Smooth muscle cell of the brain vasculature (primary cell): ENCODE data around the gene KRTAP5-5.
"Not testable (repeated sequence)": the region's sequence is repeated elsewhere in the genome, so short reads cannot be mapped to it uniquely, and the experiment has no call there.

Experiments
- DNase-seq: peaks from one replicate; pipeline ENCODE4 v3.0.0-alpha.2; 2012; ENCODE audit warnings: low read depth, low spot score

KRTAP5-5 gene

GRCh38 chr11:1656061-1656441 is 26.5 kb downstream of the KRTAP5-5 start:
- DNase-seq = no peak

GRCh38 chr11:1656670-1657069 is 27.1 kb downstream of the KRTAP5-5 start:
- DNase-seq = no peak

GRCh38 chr11:1659506-1659905 is 29.9 kb downstream of the KRTAP5-5 start:
- no peak for DNase-seq

GRCh38 chr11:1660111-1660867 is 30.7 kb downstream of the KRTAP5-5 start:
- no peak for DNase-seq

GRCh38 chr11:1661454-1662269 is 32.1 kb downstream of the KRTAP5-5 start:
- DNase-seq = not testable (repeated sequence)

GRCh38 chr11:1662699-1663283 is 33.2 kb downstream of the KRTAP5-5 start:
- not testable (repeated sequence) for DNase-seq

- DNase-seq = no peak
These were observed 35.7 kb downstream of the KRTAP5-5 start for GRCh38 chr11:1665313-1665712.

GRCh38 chr11:1667121-1667850 is 37.7 kb downstream of the KRTAP5-5 start:
- no peak for DNase-seq

- no peak for DNase-seq
These were observed 38.3 kb downstream of the KRTAP5-5 start for GRCh38 chr11:1667906-1668305.

- DNase-seq = no peak
These were observed 39.4 kb downstream of the KRTAP5-5 start for GRCh38 chr11:1668911-1669473.

GRCh38 chr11:1669546-1670218 is 40.1 kb downstream of the KRTAP5-5 start:
- DNase-seq = no peak

- not testable (repeated sequence) for DNase-seq
These were observed 40.9 kb downstream of the KRTAP5-5 start for GRCh38 chr11:1670457-1670856.

- DNase-seq = no peak
These were observed 41.4 kb downstream of the KRTAP5-5 start for GRCh38 chr11:1670905-1671371.

- DNase-seq = no peak
These were observed 42.1 kb downstream of the KRTAP5-5 start for GRCh38 chr11:1671658-1672057.

- no peak for DNase-seq
These were observed 43.2 kb downstream of the KRTAP5-5 start for GRCh38 chr11:1672613-1673350.

GRCh38 chr11:1673446-1674172 is 44.0 kb downstream of the KRTAP5-5 start:
- no peak for DNase-seq

GRCh38 chr11:1674173-1675131 is 44.9 kb downstream of the KRTAP5-5 start:
- DNase-seq = no peak

- DNase-seq = no peak
These were observed 46.1 kb downstream of the KRTAP5-5 start for GRCh38 chr11:1675536-1676228.
